ENCODE results near the gene NOS3.

The NOS3 gene

DNA sequence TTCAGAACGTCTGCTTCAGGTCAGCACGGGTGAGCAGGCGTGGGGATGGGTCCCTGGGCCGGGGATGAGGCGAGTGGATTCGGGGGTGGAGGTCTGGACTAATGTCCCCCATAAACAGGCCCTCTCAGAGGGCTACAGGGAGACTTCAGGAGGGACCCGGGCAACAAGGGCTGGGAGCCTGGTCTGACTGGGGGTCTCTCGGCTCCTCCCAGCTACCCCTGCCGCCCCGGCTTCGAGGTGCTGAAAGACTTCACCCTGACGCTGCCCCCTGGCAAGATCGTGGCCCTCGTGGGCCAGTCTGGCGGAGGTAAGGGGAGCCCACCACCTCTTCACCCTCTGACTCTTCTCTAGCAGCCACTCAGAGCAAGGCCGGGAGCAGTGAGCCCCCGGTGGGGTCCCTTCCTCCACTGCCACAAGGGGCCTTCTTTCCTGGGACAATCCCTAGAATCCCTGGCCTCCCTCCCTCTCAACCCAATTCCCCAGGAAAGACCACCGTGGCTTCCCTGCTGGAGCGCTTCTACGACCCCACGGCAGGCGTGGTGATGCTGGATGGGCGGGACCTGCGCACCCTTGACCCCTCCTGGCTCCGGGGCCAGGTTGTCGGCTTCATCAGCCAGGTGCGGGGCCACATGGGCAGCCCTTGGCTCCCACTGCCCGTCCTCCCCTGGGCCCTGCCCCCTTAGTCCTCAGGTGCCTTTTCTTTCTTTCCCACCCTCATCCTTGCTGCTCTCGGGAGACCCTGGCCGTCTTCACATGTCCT, 50.0 kb downstream of the NOS3 start:
- no peak for TF ChIP-seq TAF1 (IDR thresholded peaks at IDR 0.05; ENCODE audit: borderline replicate concordance, insufficient read depth, low read length)
- TF ChIP-seq POLR2AphosphoS5 (IDR thresholded peaks at IDR 0.05; ENCODE audit: low read depth, low read length) = no peak
- no peak for TF ChIP-seq SIN3A (IDR thresholded peaks at IDR 0.05; ENCODE audit: borderline replicate concordance, insufficient read depth, low read length)
- no peak for TF ChIP-seq REST (IDR thresholded peaks at IDR 0.05; ENCODE audit: insufficient read depth in 1 of 2, low read depth in 2 of 2, low read length in 2 of 2)
- no peak for TF ChIP-seq FOXP2 (optimal IDR thresholded peaks at IDR 0.05; ENCODE audit: borderline replicate concordance, extremely low read depth, extremely low read length, insufficient read depth)

DNA sequence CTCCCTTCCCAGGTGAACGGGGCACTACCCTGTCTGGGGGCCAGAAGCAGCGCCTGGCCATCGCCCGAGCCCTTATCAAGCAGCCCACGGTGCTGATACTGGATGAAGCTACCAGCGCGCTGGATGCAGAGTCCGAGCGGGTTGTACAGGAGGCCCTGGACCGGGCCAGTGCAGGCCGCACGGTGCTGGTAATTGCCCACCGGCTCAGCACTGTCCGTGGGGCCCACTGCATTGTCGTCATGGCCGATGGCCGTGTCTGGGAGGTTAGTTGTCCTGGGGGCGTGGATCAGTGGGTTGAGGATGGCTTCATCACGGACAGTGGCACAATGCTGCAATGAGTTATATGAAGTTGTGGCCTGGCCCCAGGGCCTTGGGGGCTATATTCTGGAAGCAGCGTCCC, 53.1 kb downstream of the NOS3 start:
- TF ChIP-seq FOXP2 (optimal IDR thresholded peaks at IDR 0.05; ENCODE audit: borderline replicate concordance, extremely low read depth, extremely low read length, insufficient read depth) (no peak), REST (IDR thresholded peaks at IDR 0.05; ENCODE audit: insufficient read depth in 1 of 2, low read depth in 2 of 2, low read length in 2 of 2) (no peak), SIN3A (IDR thresholded peaks at IDR 0.05; ENCODE audit: borderline replicate concordance, insufficient read depth, low read length) (no peak), POLR2AphosphoS5 (IDR thresholded peaks at IDR 0.05; ENCODE audit: low read depth, low read length) (no peak), TAF1 (IDR thresholded peaks at IDR 0.05; ENCODE audit: borderline replicate concordance, insufficient read depth, low read length) (no peak)

GRCh38 chr7:151045262-151045661, 54.4 kb downstream of the NOS3 start:
- no peak for TF ChIP-seq POLR2AphosphoS5 (IDR thresholded peaks at IDR 0.05; ENCODE audit: low read depth, low read length)
- no peak for TF ChIP-seq REST (IDR thresholded peaks at IDR 0.05; ENCODE audit: insufficient read depth in 1 of 2, low read depth in 2 of 2, low read length in 2 of 2)

DNA sequence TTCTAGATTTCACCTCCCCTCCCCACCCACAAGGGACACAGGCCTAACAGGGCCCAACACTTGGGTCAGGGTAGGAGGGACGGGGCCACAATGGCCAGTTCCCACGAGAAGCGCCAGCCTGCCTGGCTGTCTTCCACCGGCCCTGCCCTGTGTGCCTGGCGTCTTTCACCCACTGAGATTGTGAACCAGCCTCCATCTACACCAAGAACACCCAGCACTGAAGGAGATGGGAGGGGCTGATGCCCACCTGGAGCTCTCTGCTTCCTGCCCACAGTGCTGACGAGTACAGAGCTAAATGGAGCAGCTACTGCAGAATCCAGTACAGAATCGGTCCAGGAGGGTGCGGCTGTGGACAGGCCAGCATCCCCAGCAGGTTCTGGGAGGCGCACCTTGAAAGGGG, 55.1 kb downstream of the NOS3 start:
- TF ChIP-seq TAF1 (IDR thresholded peaks at IDR 0.05; ENCODE audit: borderline replicate concordance, insufficient read depth, low read length) (no peak), REST (IDR thresholded peaks at IDR 0.05; ENCODE audit: insufficient read depth in 1 of 2, low read depth in 2 of 2, low read length in 2 of 2) (no peak), SIN3A (IDR thresholded peaks at IDR 0.05; ENCODE audit: borderline replicate concordance, insufficient read depth, low read length) (no peak)

All from PFSK-1 (cell line).